Esophagus muscularis mucosa (tissue), 4 donors: Measurements from ENCODE around the gene SEC24D. TPM values are rescaled to one million over a fixed set of nuclear protein-coding genes. Genes with fewer than 3 reads are reported as not detected.
"Not testable (repeated sequence)": the region's sequence is repeated elsewhere in the genome, so short reads cannot be mapped to it uniquely, and the experiment has no call there.

Experiments used
- DNase-seq: peaks from one replicate; pipeline ENCODE4 v3.0.0-alpha.2; 2017; ENCODE audit errors: extremely low spot score
- H3K27ac ChIP-seq, 4 donors: fragments of 200-600 bp; sonication (generic); replicated peaks in 1 of 4; 1 replicate in 3 of 4; 2 replicates in 1 of 4; pipeline ENCODE4 v1.5.1; 2016 to 2019; ENCODE audit warnings: mild to moderate bottlenecking in 1 of 4
- H3K27me3 ChIP-seq, 4 donors: fragments of 200-600 bp; sonication (generic); one replicate each; pipeline versions ENCODE4 v1.5.1 to v1.6.0; 2016 to 2019
- H3K36me3 ChIP-seq, 4 donors: fragments of 200-600 bp; sonication (generic); one replicate each; pipeline ENCODE4 v1.5.1; 2016 to 2019
- H3K4me1 ChIP-seq, 4 donors: fragments of 200-600 bp; sonication (generic); one replicate each; pipeline ENCODE4 v1.5.1; 2016 to 2019
- H3K4me3 ChIP-seq, 4 donors: fragments of 200-600 bp; sonication (generic); 1 replicate in 2 of 4; 2 replicates in 2 of 4; pipeline ENCODE4 v1.5.1; 2016 to 2019; ENCODE audit warnings: mild to moderate bottlenecking in 4 of 4, moderate library complexity in 1 of 4
- H3K9me3 ChIP-seq, 4 donors: fragments of 200-600 bp; sonication (generic); 1 replicate in 3 of 4; 2 replicates in 1 of 4; pipeline ENCODE4 v1.5.1; 2016 to 2019
- CTCF ChIP-seq, 3 experiments: fragments of 200-600 bp in 2 of 3; fragments of 450-650 bp in 1 of 3; sonication (generic) in 2 of 3; IDR thresholded peaks; one replicate each; pipeline ENCODE4 v1.5.1; 2017 to 2019; ENCODE audit warnings: antibody characterized with exemption in 3 of 3, mild to moderate bottlenecking in 2 of 3, moderate library complexity in 1 of 3
- EP300 ChIP-seq: sonication (generic); formaldehyde crosslinking; IDR thresholded peaks from one replicate; pipeline ENCODE4 v1.6.1; 2017; ENCODE audit warnings: antibody characterized with exemption
- POLR2A ChIP-seq: fragments of 450-650 bp; IDR thresholded peaks from one replicate; pipeline ENCODE4 v1.6.1; 2017; ENCODE audit warnings: antibody characterized with exemption, moderate library complexity, mild to moderate bottlenecking, low read depth
- POLR2AphosphoS5 ChIP-seq, 2 donors: sonication (generic); formaldehyde crosslinking; IDR thresholded peaks; one replicate each; pipeline ENCODE4 v1.6.1; 2017; ENCODE audit warnings: antibody characterized with exemption in 2 of 2
- WGBS: methylation state at CpG from one replicate; pipeline ENCODE4 v1.1.5; 2018; 5-methylcytosine and 5-hydroxymethylcytosine counted together
- intact Hi-C: fragments of 100-400 bp; cut with DNase I; formaldehyde crosslinking; loops from one replicate; pipeline ENCODE4 v1.15.1; 2023
- total RNA-seq, 4 donors: library from RNA; depleted of rRNA; stranded (reverse); fragments of >200 nt; gene quantifications; one replicate each; pipeline versions ENCODE4 v1.1.0 to v1.2.1, GENCODE V29; 2016

The SEC24D gene
- total RNA-seq, 4 donors from 2014 or later = 29.1 to 41.5 (median 37.0) TPM

DNA sequence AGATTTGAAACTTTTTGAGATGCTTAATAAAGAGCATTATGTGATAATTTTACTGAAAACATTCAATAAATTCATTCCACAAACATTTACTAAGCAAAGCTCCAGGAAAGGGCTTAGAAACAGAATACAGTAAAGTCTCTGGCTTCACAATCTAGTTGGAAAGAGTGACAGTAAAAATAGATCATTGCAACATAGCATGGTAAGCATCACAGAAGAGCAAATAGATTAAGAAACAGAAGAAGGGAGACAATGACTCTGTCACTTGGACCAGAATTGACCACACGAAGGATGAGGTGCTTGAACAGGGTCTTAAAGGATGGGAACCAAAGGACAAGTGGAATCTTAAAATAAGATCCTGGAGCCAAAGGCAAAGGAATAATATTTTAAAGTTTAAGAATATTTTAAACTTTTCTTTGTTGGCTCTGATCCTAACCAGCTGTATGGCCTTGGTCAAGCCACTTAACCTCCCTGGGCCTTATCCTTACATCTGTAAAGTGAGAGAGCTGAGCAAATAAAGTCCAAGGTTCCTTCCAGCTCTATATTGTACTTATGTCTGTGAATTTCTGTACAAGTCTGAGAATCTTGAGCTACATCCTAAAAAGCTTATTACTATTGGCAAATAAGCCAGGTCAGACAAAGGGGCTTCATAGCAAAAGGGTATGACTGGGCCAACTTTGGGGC, 33.9 kb downstream of the SEC24D start:
- no peaks in the 10 kb centered on the region for H3K27me3 ChIP-seq
- H3K27ac ChIP-seq = no peak overlapping the region
- H3K9me3 ChIP-seq = no peaks in the 10 kb centered on the region
- 67% methylated on average over 1 of the region's 1 CpG for WGBS
- TF ChIP-seq POLR2AphosphoS5 (IDR thresholded peaks at IDR 0.05) = no peak
- no peak for TF ChIP-seq EP300
- TF ChIP-seq POLR2A = no peak
- no peak for TF ChIP-seq CTCF (IDR thresholded peaks at IDR 0.05)
- H3K36me3 ChIP-seq = peaks cover 35 to 88% (median 59%) of the 10 kb centered on the region in 4 donors
- DNase-seq = no peak
- H3K4me3 ChIP-seq = no peak overlapping the region
- peaks cover 0 to 11% (median 4%) of the 10 kb centered on the region in 4 donors for H3K4me1 ChIP-seq
- intact Hi-C loops = no loop called here

GRCh38 chr4:118799231-118799942, 36.5 kb downstream of the SEC24D start:
- TF ChIP-seq POLR2AphosphoS5 (IDR thresholded peaks at IDR 0.05) (no peak), EP300 (no peak), CTCF (IDR thresholded peaks at IDR 0.05) (no peak), POLR2A (no peak)
- no peaks in the 10 kb centered on the region for H3K9me3 ChIP-seq
- intact Hi-C loops = no loop called here
- H3K27ac ChIP-seq = no peak overlapping the region
- no peak for DNase-seq
- H3K36me3 ChIP-seq = peaks cover 24 to 81% (median 59%) of the 10 kb centered on the region in 4 donors
- WGBS = 91% methylated on average over 9 of the region's 9 CpGs
- peaks cover 0 to 9% (median 4%) of the 10 kb centered on the region in 4 donors for H3K4me1 ChIP-seq
- no peak overlapping the region for H3K4me3 ChIP-seq
- no peaks in the 10 kb centered on the region for H3K27me3 ChIP-seq

DNA sequence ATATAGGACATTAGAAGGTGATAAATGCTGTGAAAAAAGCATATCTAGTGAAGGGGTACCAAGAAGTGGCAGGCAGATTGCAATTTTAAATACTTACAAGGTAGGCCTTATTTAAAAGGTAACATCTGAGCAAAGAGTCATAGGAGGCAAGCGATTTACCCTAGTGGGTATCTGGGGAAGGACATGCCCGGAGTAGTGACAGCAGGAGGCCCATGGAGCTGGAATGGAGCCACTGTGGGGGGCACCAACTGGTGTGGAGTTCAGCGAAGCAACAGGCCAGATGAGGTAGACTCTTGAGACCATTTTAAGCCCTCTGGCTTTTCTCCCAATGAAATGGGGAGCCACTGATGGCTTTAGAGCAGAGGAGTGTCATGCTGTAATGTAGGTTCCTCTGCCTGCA, 37.3 kb downstream of the SEC24D start:
- Histone ChIP-seq H3K36me3 (peaks cover 24 to 74% (median 56%) of the 10 kb centered on the region in 4 donors), H3K4me1 (peaks cover 6 to 15% (median 8%) of the 10 kb centered on the region in 4 donors), H3K27ac (no peak overlapping the region), H3K9me3 (no peaks in the 10 kb centered on the region), H3K27me3 (no peaks in the 10 kb centered on the region), H3K4me3 (no peak overlapping the region)
- intact Hi-C loops = no loop called here
- 100% methylated on average over 3 of the region's 3 CpGs for WGBS
- DNase-seq = no peak
- TF ChIP-seq POLR2AphosphoS5 (IDR thresholded peaks at IDR 0.05) (no peak), POLR2A (no peak), CTCF (IDR thresholded peaks at IDR 0.05) (no peak), EP300 (no peak)

DNA sequence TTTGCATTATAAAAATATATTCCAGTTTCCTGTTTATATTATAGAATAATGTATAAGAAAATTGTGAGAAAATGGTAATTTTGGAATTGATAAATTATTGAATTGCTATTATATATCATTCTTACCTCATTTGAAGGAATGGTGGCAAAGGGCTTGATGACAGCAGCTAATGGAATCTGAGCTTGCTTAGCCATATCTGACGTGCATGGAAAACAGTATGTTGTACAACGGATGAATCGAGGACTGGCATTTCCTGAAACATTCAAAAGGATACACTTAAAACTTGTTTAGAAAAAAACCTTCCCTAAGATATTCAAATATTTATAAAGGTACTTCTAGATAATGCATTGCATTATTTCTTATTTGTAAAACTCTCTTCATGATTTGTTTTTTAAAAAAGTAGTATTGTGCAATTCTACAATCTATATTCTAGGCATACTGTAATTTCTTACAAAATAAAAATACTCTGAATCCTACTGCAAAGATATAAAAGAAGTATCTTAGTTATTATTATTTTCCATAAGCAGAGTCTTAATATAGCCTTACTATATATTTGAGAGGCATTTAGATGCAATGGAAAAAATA, 38.3 kb downstream of the SEC24D start:
- 90% methylated on average over 3 of the region's 3 CpGs for WGBS
- intact Hi-C loops = no loop called here
- Histone ChIP-seq H3K4me1 (peaks cover 9 to 19% (median 13%) of the 10 kb centered on the region in 4 donors), H3K27me3 (no peaks in the 10 kb centered on the region), H3K9me3 (no peaks in the 10 kb centered on the region), H3K4me3 (no peak overlapping the region), H3K36me3 (peaks cover 24 to 66% (median 56%) of the 10 kb centered on the region in 4 donors), H3K27ac (no peak overlapping the region)
- no peak for TF ChIP-seq CTCF (IDR thresholded peaks at IDR 0.05)
- no peak for TF ChIP-seq EP300
- no peak for TF ChIP-seq POLR2A
- TF ChIP-seq POLR2AphosphoS5 (IDR thresholded peaks at IDR 0.05) = no peak
- no peak for DNase-seq

GRCh38 chr4:118791690-118792446, 44.1 kb downstream of the SEC24D start:
- 86% methylated on average over 33 of the region's 58 CpGs for WGBS
- intact Hi-C loops, H3K9me3 ChIP-seq, H3K4me3 ChIP-seq, H3K27me3 ChIP-seq, DNase-seq: not testable (repeated sequence)
- peak overlapping the region in 3 of 4 donors; percentile 68 to 71 (median 68) for H3K27ac ChIP-seq
- peaks cover 22 to 62% (median 54%) of the 10 kb centered on the region in 4 donors for H3K4me1 ChIP-seq
- peaks cover 4 to 18% (median 18%) of the 10 kb centered on the region in 4 donors for H3K36me3 ChIP-seq
